Fibroblast of villous mesenchyme (primary cell): ENCODE measurements around the gene CYP27B1. TPM values are rescaled to one million over a fixed set of nuclear protein-coding genes. Genes with fewer than 3 reads are reported as not detected.

Source experiments
- DNase-seq: peaks from one replicate; pipeline ENCODE4 v3.0.0-alpha.2; 2010; ENCODE audit warnings: low read depth
- H3K4me3 ChIP-seq: 2 replicates; pipeline ENCODE4 v1.5.1; 2011; ENCODE audit warnings: low read depth, mild to moderate bottlenecking, low read length
- CTCF ChIP-seq: IDR thresholded peaks from 2 replicates; pipeline ENCODE4 v1.5.1; 2012; ENCODE audit warnings: low read depth, mild to moderate bottlenecking, low read length; ENCODE audit not compliant: insufficient read depth
- total RNA-seq: library from RNA; depleted of rRNA; stranded (reverse); fragments of >200 nt; gene quantifications from 2 replicates; pipeline ENCODE4 v1.2.3, GENCODE V29; 2012

Gene CYP27B1
- total RNA-seq, 1 donor, result 3.0 TPM

GRCh38 chr12:57761391-57761998, 5.4 kb downstream of the CYP27B1 start:
- TF ChIP-seq CTCF, result no peak
- DNase-seq, result no peak

GRCh38 chr12:57760347-57760982, 6.4 kb downstream of the CYP27B1 start:
- no peak for TF ChIP-seq CTCF
- DNase-seq, result no peak
- no peak overlapping the region for H3K4me3 ChIP-seq

More at GRCh38 chr12:57761391-57761998, 5.4 kb downstream of the CYP27B1 start:
- H3K4me3 ChIP-seq, result no peak overlapping the region

GRCh38 chr12:57759360-57759980, 7.4 kb downstream of the CYP27B1 start:
- peak; percentile 50 for TF ChIP-seq CTCF
- DNase-seq, result no peak
- no peak overlapping the region for H3K4me3 ChIP-seq

DNA sequence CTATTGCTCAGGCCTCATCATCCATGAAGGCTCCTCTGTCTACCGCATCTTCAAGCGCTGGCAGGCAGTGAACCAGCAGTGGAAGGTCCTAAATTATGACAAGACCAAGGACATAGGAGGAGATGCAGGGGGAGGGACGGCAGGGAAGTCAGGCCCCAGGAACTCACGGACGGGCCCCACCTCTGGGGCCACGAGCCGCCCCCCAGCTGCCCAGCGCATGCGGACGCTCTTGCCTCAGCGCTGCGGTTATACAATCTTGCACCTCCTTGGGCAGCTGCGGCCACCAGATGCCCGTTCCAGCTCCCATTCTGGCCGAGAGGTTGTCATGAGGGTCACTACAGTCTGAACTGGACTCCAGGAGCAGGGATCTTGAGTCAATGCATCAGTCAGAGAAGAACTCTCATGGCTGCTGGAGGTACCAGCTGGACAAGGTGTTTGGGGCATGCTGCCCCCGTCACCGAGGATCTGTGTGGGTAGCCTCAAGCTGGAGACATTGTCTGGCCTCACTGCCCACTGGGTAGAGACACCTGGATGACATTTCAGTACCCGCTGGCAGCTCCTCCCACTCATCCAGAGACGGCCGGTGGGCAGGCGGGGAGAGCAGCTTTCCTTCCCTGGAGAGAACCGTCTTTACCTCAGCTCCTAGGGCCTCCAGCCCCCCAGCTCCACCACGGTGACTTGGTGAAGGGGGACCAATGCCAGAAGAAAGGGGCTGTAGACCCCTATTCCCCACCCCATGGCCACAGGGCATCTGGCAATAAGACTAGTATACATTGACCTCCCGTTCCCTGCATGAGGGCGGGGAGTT, 8.1 kb downstream of the CYP27B1 start:
- H3K4me3 ChIP-seq, result no peak overlapping the region
- no peak for DNase-seq
- no peak for TF ChIP-seq CTCF

DNA sequence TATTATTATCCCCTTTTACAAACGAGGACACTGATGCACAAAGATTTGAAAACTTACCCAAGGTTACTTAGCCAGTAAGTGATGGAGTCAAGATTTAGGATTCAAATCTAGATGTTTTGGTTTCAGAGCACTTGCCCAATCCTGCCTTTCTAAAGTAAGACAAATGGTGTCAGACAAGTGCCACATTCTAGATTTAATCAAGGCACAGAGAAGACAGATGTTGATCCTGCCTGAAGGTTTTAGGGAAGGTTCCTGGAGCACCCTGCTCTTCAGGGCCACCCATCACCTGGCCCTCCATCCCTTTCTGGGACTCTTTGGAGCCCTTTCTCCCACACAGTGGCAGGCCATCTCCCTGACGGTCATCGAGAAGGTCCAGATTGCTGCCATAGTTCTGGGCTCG, 9.1 kb downstream of the CYP27B1 start:
- TF ChIP-seq CTCF, result no peak
- no peak for DNase-seq

GRCh38 chr12:57756406-57757341, 10.2 kb downstream of the CYP27B1 start:
- H3K4me3 ChIP-seq, result peak overlapping the region; percentile 59
- no peak for DNase-seq
- peak; percentile 71 for TF ChIP-seq CTCF

More for the DNA sequence above, 9.1 kb downstream of the CYP27B1 start:
- no peak overlapping the region for H3K4me3 ChIP-seq
